Activated CD4-positive, CD25-positive, alpha-beta regulatory T cell treated with anti-CD3 and anti-CD28 coated beads, Interleukin-2, amount 50 U/mL, for 72 hours (primary cell): ENCODE measurements around the gene PREX1.
"Not testable (repeated sequence)": the region's sequence is repeated elsewhere in the genome, so short reads cannot be mapped to it uniquely, and the experiment has no call there.

Source experiments
- DNase-seq: peaks from one replicate; pipeline ENCODE4 v3.0.0; 2021

PREX1 gene

GRCh38 chr20:48771542-48771941 is 56.3 kb downstream of the PREX1 start:
- no peak for DNase-seq

- no peak for DNase-seq
These were observed 56.9 kb downstream of the PREX1 start for GRCh38 chr20:48770700-48771442.

- DNase-seq, result peak; percentile 81
These were observed 58.5 kb downstream of the PREX1 start for GRCh38 chr20:48769069-48769983.

GRCh38 chr20:48766961-48767960 is 60.5 kb downstream of the PREX1 start:
- DNase-seq, result no peak

GRCh38 chr20:48766205-48766604 is 61.6 kb downstream of the PREX1 start:
- no peak for DNase-seq

- no peak for DNase-seq
These were observed 62.4 kb downstream of the PREX1 start for GRCh38 chr20:48765359-48765758.

- DNase-seq, result no peak
These were observed 64.4 kb downstream of the PREX1 start for GRCh38 chr20:48763216-48763914.

- no peak for DNase-seq
These were observed 65.9 kb downstream of the PREX1 start for GRCh38 chr20:48761874-48762273.

GRCh38 chr20:48761023-48761785 is 66.6 kb downstream of the PREX1 start:
- no peak for DNase-seq

- peak; percentile 60 for DNase-seq
These were observed 67.3 kb downstream of the PREX1 start for GRCh38 chr20:48760403-48760983.

GRCh38 chr20:48759631-48760245 is 68.1 kb downstream of the PREX1 start:
- DNase-seq, result no peak

- no peak for DNase-seq
These were observed 69.5 kb downstream of the PREX1 start for GRCh38 chr20:48758206-48758820.

- not testable (repeated sequence) for DNase-seq
These were observed 71.0 kb downstream of the PREX1 start for GRCh38 chr20:48756774-48757173.

- DNase-seq, result no peak
These were observed 73.5 kb downstream of the PREX1 start for GRCh38 chr20:48754292-48754691.

GRCh38 chr20:48752963-48753362 is 74.8 kb downstream of the PREX1 start:
- DNase-seq, result no peak

GRCh38 chr20:48751871-48752270 is 75.9 kb downstream of the PREX1 start:
- DNase-seq, result no peak

GRCh38 chr20:48750941-48751635 is 76.7 kb downstream of the PREX1 start:
- DNase-seq, result no peak

- DNase-seq, result no peak
These were observed 77.4 kb downstream of the PREX1 start for GRCh38 chr20:48750376-48750775.

- no peak for DNase-seq
These were observed 78.4 kb downstream of the PREX1 start for GRCh38 chr20:48749437-48749836.
